Activated CD4-positive, alpha-beta T cell treated with anti-CD3 and anti-CD28 coated beads, Interleukin-2, amount 50 U/mL, for 1 hour (primary cell): ENCODE results near the gene SFMBT1.
A peak's percentile ranks its signal among the peaks of the same experiment; 100 is the strongest.
"Not testable (repeated sequence)": the region's sequence is repeated elsewhere in the genome, so short reads cannot be mapped to it uniquely, and the experiment has no call there.

Experiments used
- DNase-seq: peaks from one replicate; pipeline ENCODE4 v3.0.0-alpha.2; 2020

The SFMBT1 gene

GRCh38 chr3:53073553-53074365 lies 27.9 kb upstream of the SFMBT1 start:
- DNase-seq: no peak

GRCh38 chr3:53072653-53073552 lies 27.0 kb upstream of the SFMBT1 start:
- peak; percentile 88 for DNase-seq

- no peak for DNase-seq
Measured at GRCh38 chr3:53071882-53072431, 26.1 kb upstream of the SFMBT1 start.

GRCh38 chr3:53069422-53070068 lies 23.7 kb upstream of the SFMBT1 start:
- no peak for DNase-seq

GRCh38 chr3:53068176-53068575 lies 22.3 kb upstream of the SFMBT1 start:
- no peak for DNase-seq

GRCh38 chr3:53067567-53067966 lies 21.7 kb upstream of the SFMBT1 start:
- no peak for DNase-seq

GRCh38 chr3:53065841-53066480 lies 20.1 kb upstream of the SFMBT1 start:
- DNase-seq: no peak

GRCh38 chr3:53062905-53063304 lies 17.0 kb upstream of the SFMBT1 start:
- no peak for DNase-seq

GRCh38 chr3:53056442-53056841 lies 10.6 kb upstream of the SFMBT1 start:
- no peak for DNase-seq

GRCh38 chr3:53054233-53054632 lies 8.4 kb upstream of the SFMBT1 start:
- not testable (repeated sequence) for DNase-seq

- DNase-seq: no peak
Measured at GRCh38 chr3:53051929-53052328, 6.1 kb upstream of the SFMBT1 start.

GRCh38 chr3:53049987-53050386 lies 4.1 kb upstream of the SFMBT1 start:
- no peak for DNase-seq

GRCh38 chr3:53046171-53047170 lies 598 bp upstream of the SFMBT1 start:
- peak; percentile 60 for DNase-seq

- DNase-seq: peak; percentile 65
Measured at GRCh38 chr3:53044711-53045517, 959 bp downstream of the SFMBT1 start.

GRCh38 chr3:53044371-53044710 lies 1.5 kb downstream of the SFMBT1 start:
- DNase-seq: no peak

- no peak for DNase-seq
Measured at GRCh38 chr3:53043738-53044137, 2.1 kb downstream of the SFMBT1 start.

GRCh38 chr3:53042651-53043050 lies 3.2 kb downstream of the SFMBT1 start:
- no peak for DNase-seq

- DNase-seq: no peak
Measured at GRCh38 chr3:53040351-53040820, 5.5 kb downstream of the SFMBT1 start.

GRCh38 chr3:53039376-53039752 lies 6.5 kb downstream of the SFMBT1 start:
- DNase-seq: no peak

GRCh38 chr3:53038679-53039375 lies 7.0 kb downstream of the SFMBT1 start:
- no peak for DNase-seq
